ENCODE data around the gene LRRC4C.

The LRRC4C gene

DNA sequence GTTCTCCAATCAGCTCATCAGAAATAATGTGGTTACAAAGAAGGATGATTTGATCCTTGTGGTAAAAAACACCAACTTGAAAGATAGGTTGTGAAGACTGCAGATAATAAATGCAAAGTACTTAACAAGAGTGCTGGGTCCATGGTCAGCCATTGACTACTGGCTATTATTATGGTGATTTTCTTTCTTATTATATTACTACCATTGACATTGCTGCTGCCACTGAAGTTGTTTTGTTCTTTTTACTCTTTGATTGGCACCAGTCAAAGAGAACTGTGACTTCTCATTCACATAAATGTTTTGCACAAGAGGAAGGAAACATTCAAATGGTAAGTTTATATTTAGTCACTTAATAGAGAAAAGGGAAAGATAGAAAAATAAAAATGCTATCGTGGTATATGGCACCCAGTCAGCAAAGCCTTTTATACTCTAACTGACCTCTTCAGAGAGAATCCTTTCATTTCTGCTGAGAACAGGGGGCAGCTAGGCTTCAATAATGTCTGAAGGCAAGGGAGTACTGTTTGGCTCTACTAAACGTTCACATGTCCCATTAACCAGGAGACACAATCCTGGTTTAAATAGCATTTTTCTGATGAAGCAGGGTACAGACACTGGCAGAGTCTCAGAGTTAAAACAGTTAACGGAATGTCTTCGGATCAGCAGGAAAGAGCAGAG is 64.8 kb downstream of the LRRC4C start:
- no peaks in the 10 kb centered on the region for H3K79me2 ChIP-seq (ENCODE audit: insufficient read depth, low read length)
- no peak overlapping the region for H2AFZ ChIP-seq (ENCODE audit: low read depth, low read length)
- no peak overlapping the region for H3K4me2 ChIP-seq (ENCODE audit: insufficient read depth, low read length)
- TF ChIP-seq EZH2 (IDR thresholded peaks at IDR 0.05; ENCODE audit: borderline replicate concordance, low read depth, low read length, severe bottlenecking) (no peak), CTCF (IDR thresholded peaks at IDR 0.05; ENCODE audit: borderline replicate concordance, extremely low read depth, low read length, poor library complexity, severe bottlenecking) (no peak)
- H3K27me3 ChIP-seq (ENCODE audit: insufficient read depth, low read length, poor library complexity): no peaks in the 10 kb centered on the region
- H3K4me3 ChIP-seq (ENCODE audit: low read depth in 1 of 2, low read length in 2 of 2): no peak overlapping the region
- no peak overlapping the region for H3K9ac ChIP-seq (ENCODE audit: low read depth, low read length)
- no peak overlapping the region for H3K27ac ChIP-seq (ENCODE audit: low read length)
- no peaks in the 10 kb centered on the region for H3K36me3 ChIP-seq (ENCODE audit: insufficient read depth, low read length)
- H3K9me3 ChIP-seq (ENCODE audit: insufficient read depth, low read length, severe bottlenecking): no peaks in the 10 kb centered on the region
- ATAC-seq (ENCODE audit: insufficient read depth, low read depth): no peak
- DNase-seq: no peak
- H3K4me1 ChIP-seq (ENCODE audit: insufficient read depth, low read length): no peaks in the 10 kb centered on the region
- H4K20me1 ChIP-seq (ENCODE audit: insufficient read depth, low read length): no peaks in the 10 kb centered on the region

DNA sequence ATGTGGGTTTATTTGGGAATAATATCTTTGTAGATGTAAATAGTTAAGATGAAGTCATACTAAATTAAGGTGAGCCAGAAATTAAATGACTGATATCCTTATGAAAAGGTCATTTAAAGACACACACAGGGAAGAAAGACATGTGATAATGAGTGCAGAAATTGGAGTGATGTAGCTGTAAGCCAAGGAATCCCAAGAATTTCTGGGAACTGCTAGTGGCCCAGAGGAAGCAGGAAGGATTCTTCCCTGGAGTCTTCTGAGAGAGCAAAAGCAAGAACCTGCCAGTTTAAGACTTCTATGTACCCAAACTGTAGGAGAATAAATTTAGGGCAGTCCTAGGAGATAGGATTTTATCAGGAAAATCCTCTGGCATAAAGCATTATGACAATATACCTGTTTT is 66.9 kb downstream of the LRRC4C start:
- no peak overlapping the region for H3K27ac ChIP-seq (ENCODE audit: low read length)
- no peak overlapping the region for H3K4me3 ChIP-seq (ENCODE audit: low read depth in 1 of 2, low read length in 2 of 2)
- H3K9ac ChIP-seq (ENCODE audit: low read depth, low read length): no peak overlapping the region
- H3K79me2 ChIP-seq (ENCODE audit: insufficient read depth, low read length): no peaks in the 10 kb centered on the region
- H3K4me2 ChIP-seq (ENCODE audit: insufficient read depth, low read length): no peak overlapping the region
- no peaks in the 10 kb centered on the region for H3K4me1 ChIP-seq (ENCODE audit: insufficient read depth, low read length)
- no peak overlapping the region for H2AFZ ChIP-seq (ENCODE audit: low read depth, low read length)
- ATAC-seq (ENCODE audit: insufficient read depth, low read depth) (no peak), DNase-seq (no peak)
- no peaks in the 10 kb centered on the region for H4K20me1 ChIP-seq (ENCODE audit: insufficient read depth, low read length)
- TF ChIP-seq EZH2 (IDR thresholded peaks at IDR 0.05; ENCODE audit: borderline replicate concordance, low read depth, low read length, severe bottlenecking): no peak
- no peak for TF ChIP-seq CTCF (IDR thresholded peaks at IDR 0.05; ENCODE audit: borderline replicate concordance, extremely low read depth, low read length, poor library complexity, severe bottlenecking)
- no peaks in the 10 kb centered on the region for H3K36me3 ChIP-seq (ENCODE audit: insufficient read depth, low read length)
- H3K9me3 ChIP-seq (ENCODE audit: insufficient read depth, low read length, severe bottlenecking): no peaks in the 10 kb centered on the region
- H3K27me3 ChIP-seq (ENCODE audit: insufficient read depth, low read length, poor library complexity): no peaks in the 10 kb centered on the region

GRCh38 chr11:41389623-41390130 is 69.8 kb downstream of the LRRC4C start:
- Histone ChIP-seq H3K36me3 (ENCODE audit: insufficient read depth, low read length) (no peaks in the 10 kb centered on the region), H2AFZ (ENCODE audit: low read depth, low read length) (no peak overlapping the region), H3K4me2 (ENCODE audit: insufficient read depth, low read length) (no peak overlapping the region), H4K20me1 (ENCODE audit: insufficient read depth, low read length) (no peaks in the 10 kb centered on the region), H3K9me3 (ENCODE audit: insufficient read depth, low read length, severe bottlenecking) (no peaks in the 10 kb centered on the region), H3K79me2 (ENCODE audit: insufficient read depth, low read length) (no peaks in the 10 kb centered on the region), H3K27me3 (ENCODE audit: insufficient read depth, low read length, poor library complexity) (no peaks in the 10 kb centered on the region), H3K9ac (ENCODE audit: low read depth, low read length) (no peak overlapping the region), H3K4me3 (ENCODE audit: low read depth in 1 of 2, low read length in 2 of 2) (no peak overlapping the region), H3K4me1 (ENCODE audit: insufficient read depth, low read length) (no peaks in the 10 kb centered on the region), H3K27ac (ENCODE audit: low read length) (no peak overlapping the region)
- DNase-seq: no peak
- ATAC-seq (ENCODE audit: insufficient read depth, low read depth): no peak
- no peak for TF ChIP-seq EZH2 (IDR thresholded peaks at IDR 0.05; ENCODE audit: borderline replicate concordance, low read depth, low read length, severe bottlenecking)
- no peak for TF ChIP-seq CTCF (IDR thresholded peaks at IDR 0.05; ENCODE audit: borderline replicate concordance, extremely low read depth, low read length, poor library complexity, severe bottlenecking)
